NCI-H510A treated with DMSO at 0.1 percent for 48 hours (cell line): Measurements from ENCODE around the gene MAMSTR.
"Not testable (repeated sequence)": the region's sequence is repeated elsewhere in the genome, so short reads cannot be mapped to it uniquely, and the experiment has no call there.

ENCODE experiments used
- DNase-seq: peaks from one replicate; lab custom pipeline; 2025; lab: John Stamatoyannopoulos, UW

The MAMSTR gene

GRCh38 chr19:48718711-48719231 is 754 bp downstream of the MAMSTR start:
- DNase-seq, result no peak

GRCh38 chr19:48718106-48718505 is 1.4 kb downstream of the MAMSTR start:
- DNase-seq, result not testable (repeated sequence)

GRCh38 chr19:48716562-48717291 is 2.8 kb downstream of the MAMSTR start:
- DNase-seq, result no peak

GRCh38 chr19:48715681-48716171 is 3.8 kb downstream of the MAMSTR start:
- DNase-seq, result no peak

- no peak for DNase-seq
These were observed 4.5 kb downstream of the MAMSTR start for GRCh38 chr19:48714759-48715675.

GRCh38 chr19:48713864-48714755 is 5.4 kb downstream of the MAMSTR start:
- peak; percentile 99 for DNase-seq

GRCh38 chr19:48713041-48713863 is 6.3 kb downstream of the MAMSTR start:
- DNase-seq, result peak; percentile 50

GRCh38 chr19:48711106-48711662 is 8.3 kb downstream of the MAMSTR start:
- DNase-seq, result no peak

- DNase-seq, result no peak
These were observed 11.1 kb downstream of the MAMSTR start for GRCh38 chr19:48708471-48708870.

- peak; percentile 10 for DNase-seq
These were observed 14.1 kb downstream of the MAMSTR start for GRCh38 chr19:48705431-48705830.

GRCh38 chr19:48703316-48703715 is 16.2 kb downstream of the MAMSTR start:
- DNase-seq, result no peak

- DNase-seq, result no peak
These were observed 16.8 kb downstream of the MAMSTR start for GRCh38 chr19:48702701-48703100.

- no peak for DNase-seq
These were observed 21.5 kb downstream of the MAMSTR start for GRCh38 chr19:48698046-48698445.

GRCh38 chr19:48696353-48697010 is 23.0 kb downstream of the MAMSTR start:
- DNase-seq, result no peak

- peak; percentile 88 for DNase-seq
These were observed 23.7 kb downstream of the MAMSTR start, which contains the start of gene FUT2 for GRCh38 chr19:48695743-48696352. FUT2 (plus strand) TSS chr19:48695971; CDS start chr19:48702957, 6,986 bp downstream.

- DNase-seq, result not testable (repeated sequence)
These were observed 25.9 kb downstream of the MAMSTR start for GRCh38 chr19:48693629-48694028.

- DNase-seq, result no peak
These were observed 30.1 kb downstream of the MAMSTR start for GRCh38 chr19:48689449-48689848.

GRCh38 chr19:48687776-48688175 is 31.7 kb downstream of the MAMSTR start:
- DNase-seq, result no peak

GRCh38 chr19:48686637-48687036 is 32.9 kb downstream of the MAMSTR start:
- DNase-seq, result not testable (repeated sequence)
